Neural progenitor cell (in vitro differentiated cells): ENCODE results near the gene HDDC3. TPM values are rescaled to one million over a fixed set of nuclear protein-coding genes. Genes with fewer than 3 reads are reported as not detected.

Experiments used
- DNase-seq: peaks from one replicate; pipeline ENCODE4 v3.0.0-alpha.2; 2016; ENCODE audit warnings: low spot score
- H2AFZ ChIP-seq: fragments of 200-600 bp; sonication (generic); replicated peaks from 2 replicates; pipeline ENCODE4 v1.6.1; 2016; ENCODE audit warnings: antibody characterized with exemption
- H3F3A ChIP-seq: fragments of 200-600 bp; sonication (generic); 2 replicates; pipeline ENCODE4 v1.6.1; 2016; ENCODE audit warnings: antibody characterized with exemption, low read depth
- H3K27ac ChIP-seq: fragments of 200-600 bp; sonication (generic); 2 replicates; pipeline ENCODE4 v1.5.1; 2016; ENCODE audit warnings: mild to moderate bottlenecking
- H3K27me3 ChIP-seq: fragments of 200-600 bp; sonication (generic); 2 replicates; pipeline ENCODE4 v1.6.1; 2016; ENCODE audit warnings: mild to moderate bottlenecking, moderate library complexity
- H3K36me3 ChIP-seq: fragments of 200-600 bp; sonication (generic); 2 replicates; pipeline ENCODE4 v1.5.1; 2016
- H3K4me1 ChIP-seq: fragments of 200-600 bp; sonication (generic); 2 replicates; pipeline ENCODE4 v1.6.1; 2016; ENCODE audit warnings: mixed run types
- H3K4me2 ChIP-seq: fragments of 200-600 bp; sonication (generic); 2 replicates; pipeline ENCODE4 v1.6.1; 2016
- H3K4me3 ChIP-seq: fragments of 200-600 bp; sonication (generic); 2 replicates; pipeline ENCODE4 v1.5.1; 2016
- H3K79me2 ChIP-seq: fragments of 200-600 bp; sonication (generic); 2 replicates; pipeline ENCODE4 v1.6.1; 2016; ENCODE audit warnings: low read depth
- H3K9ac ChIP-seq: fragments of 200-600 bp; sonication (generic); 2 replicates; pipeline ENCODE4 v1.6.1; 2016
- H3K9me3 ChIP-seq: fragments of 200-600 bp; sonication (generic); 2 replicates; pipeline ENCODE4 v1.5.1; 2016; ENCODE audit warnings: low read depth
- H4K20me1 ChIP-seq: fragments of 200-600 bp; sonication (generic); 2 replicates; pipeline ENCODE4 v1.6.1; 2016; ENCODE audit warnings: low read depth
- H3K27ac Mint-ChIP-seq: 3 replicates; pipeline ENCODE4 v1.8.0; 2021; ENCODE audit warnings: mixed read lengths
- H3K27me3 Mint-ChIP-seq: 2 replicates; pipeline ENCODE4 v1.8.0; 2022; ENCODE audit warnings: low read depth, mild to moderate bottlenecking, inconsistent platforms, moderate library complexity, mixed read lengths; ENCODE audit not compliant: insufficient read depth
- H3K36me3 Mint-ChIP-seq: 3 replicates; pipeline ENCODE4 v1.8.0; 2021; ENCODE audit warnings: mixed read lengths
- H3K4me1 Mint-ChIP-seq: 3 replicates; pipeline ENCODE4 v1.8.0; 2021; ENCODE audit warnings: mixed read lengths
- H3K4me3 Mint-ChIP-seq: 3 replicates; pipeline ENCODE4 v1.8.0; 2021; ENCODE audit warnings: mild to moderate bottlenecking, moderate library complexity, mixed read lengths
- H3K9me3 Mint-ChIP-seq: 3 replicates; pipeline ENCODE4 v1.8.0; 2020; ENCODE audit warnings: mixed read lengths
- EZH2 ChIP-seq: fragments of 200-600 bp; sonication (generic); IDR thresholded peaks from 2 replicates; pipeline ENCODE4 v1.6.1; 2017; ENCODE audit warnings: antibody characterized with exemption, mild to moderate bottlenecking, moderate library complexity
- EZH2phosphoT487 ChIP-seq: fragments of 200-600 bp; sonication (generic); IDR thresholded peaks from 2 replicates; pipeline ENCODE4 v1.6.1; 2017; ENCODE audit warnings: antibody characterized with exemption
- small RNA-seq: library from RNA; depleted of rRNA; stranded (forward); fragments of <200 nt; gene quantifications from one replicate; pipeline ENCODE3, GENCODE V24; 2015
- total RNA-seq: library from RNA; depleted of rRNA; stranded (reverse); fragments of >200 nt; gene quantifications from 2 replicates; pipeline ENCODE4 v1.2.3, GENCODE V29; 2015; ENCODE audit warnings: low replicate concordance
- TF ChIP-seq, protein P1 (sequence below): fragments of 200-600 bp; sonication (generic); IDR thresholded peaks from 2 replicates; pipeline ENCODE4 v1.5.1; 2017; ENCODE audit warnings: antibody characterized with exemption, mild to moderate bottlenecking

Gene HDDC3
- total RNA-seq, 1 donor from 2014 or later: 20.4 TPM

DNA sequence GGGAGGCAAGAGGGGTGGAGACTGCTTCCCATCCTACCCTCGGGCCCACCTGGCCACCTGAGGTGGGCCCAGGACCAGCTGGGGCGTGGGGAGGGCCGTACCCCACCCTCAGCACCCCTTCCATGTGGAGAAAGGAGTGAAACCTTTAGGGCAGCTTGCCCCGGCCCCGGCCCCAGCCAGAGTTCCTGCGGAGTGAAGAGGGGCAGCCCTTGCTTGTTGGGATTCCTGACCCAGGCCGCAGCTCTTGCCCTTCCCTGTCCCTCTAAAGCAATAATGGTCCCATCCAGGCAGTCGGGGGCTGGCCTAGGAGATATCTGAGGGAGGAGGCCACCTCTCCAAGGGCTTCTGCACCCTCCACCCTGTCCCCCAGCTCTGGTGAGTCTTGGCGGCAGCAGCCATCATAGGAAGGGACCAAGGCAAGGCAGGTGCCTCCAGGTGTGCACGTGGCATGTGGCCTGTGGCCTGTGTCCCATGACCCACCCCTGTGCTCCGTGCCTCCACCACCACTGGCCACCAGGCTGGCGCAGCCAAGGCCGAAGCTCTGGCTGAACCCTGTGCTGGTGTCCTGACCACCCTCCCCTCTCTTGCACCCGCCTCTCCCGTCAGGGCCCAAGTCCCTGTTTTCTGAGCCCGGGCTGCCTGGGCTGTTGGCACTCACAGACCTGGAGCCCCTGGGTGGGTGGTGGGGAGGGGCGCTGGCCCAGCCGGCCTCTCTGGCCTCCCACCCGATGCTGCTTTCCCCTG is 50.2 kb downstream of the HDDC3 start:
- Histone ChIP-seq H3K4me1 (peaks cover 13% of the 10 kb centered on the region), H3K27ac (no peak overlapping the region), H4K20me1 (no peaks in the 10 kb centered on the region), H3K36me3 (no peaks in the 10 kb centered on the region), H3K4me2 (no peak overlapping the region), H3F3A (peaks cover 16% of the 10 kb centered on the region), H3K4me3 (no peak overlapping the region), H2AFZ (no peak overlapping the region), H3K79me2 (no peaks in the 10 kb centered on the region), H3K9ac (no peak overlapping the region), H3K9me3 (no peaks in the 10 kb centered on the region), H3K27me3 (no peaks in the 10 kb centered on the region)
- Mint-ChIP-seq H3K36me3 (peaks cover 15% of the 10 kb centered on the region), H3K4me1 (peaks cover 14% of the 10 kb centered on the region), H3K9me3 (no peaks in the 10 kb centered on the region), H3K27me3 (peaks cover 4% of the 10 kb centered on the region), H3K4me3 (no peak overlapping the region), H3K27ac (no peak overlapping the region)
- no peak for DNase-seq
- TF ChIP-seq, protein P1, sequence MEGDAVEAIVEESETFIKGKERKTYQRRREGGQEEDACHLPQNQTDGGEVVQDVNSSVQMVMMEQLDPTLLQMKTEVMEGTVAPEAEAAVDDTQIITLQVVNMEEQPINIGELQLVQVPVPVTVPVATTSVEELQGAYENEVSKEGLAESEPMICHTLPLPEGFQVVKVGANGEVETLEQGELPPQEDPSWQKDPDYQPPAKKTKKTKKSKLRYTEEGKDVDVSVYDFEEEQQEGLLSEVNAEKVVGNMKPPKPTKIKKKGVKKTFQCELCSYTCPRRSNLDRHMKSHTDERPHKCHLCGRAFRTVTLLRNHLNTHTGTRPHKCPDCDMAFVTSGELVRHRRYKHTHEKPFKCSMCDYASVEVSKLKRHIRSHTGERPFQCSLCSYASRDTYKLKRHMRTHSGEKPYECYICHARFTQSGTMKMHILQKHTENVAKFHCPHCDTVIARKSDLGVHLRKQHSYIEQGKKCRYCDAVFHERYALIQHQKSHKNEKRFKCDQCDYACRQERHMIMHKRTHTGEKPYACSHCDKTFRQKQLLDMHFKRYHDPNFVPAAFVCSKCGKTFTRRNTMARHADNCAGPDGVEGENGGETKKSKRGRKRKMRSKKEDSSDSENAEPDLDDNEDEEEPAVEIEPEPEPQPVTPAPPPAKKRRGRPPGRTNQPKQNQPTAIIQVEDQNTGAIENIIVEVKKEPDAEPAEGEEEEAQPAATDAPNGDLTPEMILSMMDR: no peak
- TF ChIP-seq EZH2phosphoT487: no peak
- TF ChIP-seq EZH2: no peak

DNA sequence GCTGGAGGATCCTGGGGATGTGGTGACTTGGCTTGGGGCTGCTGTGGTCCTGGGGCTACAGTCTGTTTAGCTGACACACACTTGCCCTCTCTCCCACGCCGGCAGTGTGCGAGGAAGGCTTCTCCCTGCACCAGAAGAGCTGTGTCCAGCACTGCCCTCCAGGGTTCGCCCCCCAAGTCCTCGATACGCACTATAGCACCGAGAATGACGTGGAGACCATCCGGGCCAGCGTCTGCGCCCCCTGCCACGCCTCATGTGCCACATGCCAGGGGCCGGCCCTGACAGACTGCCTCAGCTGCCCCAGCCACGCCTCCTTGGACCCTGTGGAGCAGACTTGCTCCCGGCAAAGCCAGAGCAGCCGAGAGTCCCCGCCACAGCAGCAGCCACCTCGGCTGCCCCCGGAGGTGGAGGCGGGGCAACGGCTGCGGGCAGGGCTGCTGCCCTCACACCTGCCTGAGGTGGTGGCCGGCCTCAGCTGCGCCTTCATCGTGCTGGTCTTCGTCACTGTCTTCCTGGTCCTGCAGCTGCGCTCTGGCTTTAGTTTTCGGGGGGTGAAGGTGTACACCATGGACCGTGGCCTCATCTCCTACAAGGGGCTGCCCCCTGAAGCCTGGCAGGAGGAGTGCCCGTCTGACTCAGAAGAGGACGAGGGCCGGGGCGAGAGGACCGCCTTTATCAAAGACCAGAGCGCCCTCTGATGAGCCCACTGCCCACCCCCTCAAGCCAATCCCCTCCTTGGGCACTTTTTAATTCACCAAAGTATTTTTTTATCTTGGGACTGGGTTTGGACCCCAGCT is 51.0 kb downstream of the HDDC3 start:
- no peaks in the 10 kb centered on the region for H3K9me3 Mint-ChIP-seq
- H3K27me3 Mint-ChIP-seq: peaks cover 4% of the 10 kb centered on the region
- H3F3A ChIP-seq: peaks cover 16% of the 10 kb centered on the region
- H3K36me3 Mint-ChIP-seq: peaks cover 21% of the 10 kb centered on the region
- H3K27me3 ChIP-seq: no peaks in the 10 kb centered on the region
- no peaks in the 10 kb centered on the region for H3K9me3 ChIP-seq
- no peaks in the 10 kb centered on the region for H3K79me2 ChIP-seq
- no peak overlapping the region for H3K4me2 ChIP-seq
- no peaks in the 10 kb centered on the region for H3K36me3 ChIP-seq
- no peak overlapping the region for H3K4me3 ChIP-seq
- no peak overlapping the region for H3K27ac ChIP-seq
- DNase-seq: no peak
- no peak overlapping the region for H3K27ac Mint-ChIP-seq
- peaks cover 14% of the 10 kb centered on the region for H3K4me1 Mint-ChIP-seq
- no peak overlapping the region for H3K9ac ChIP-seq
- no peaks in the 10 kb centered on the region for H4K20me1 ChIP-seq
- TF ChIP-seq EZH2 (no peak), EZH2phosphoT487 (no peak)
- TF ChIP-seq, protein P1: no peak
- no peak overlapping the region for H3K4me3 Mint-ChIP-seq
- no peak overlapping the region for H2AFZ ChIP-seq
- peaks cover 13% of the 10 kb centered on the region for H3K4me1 ChIP-seq

- Histone ChIP-seq H4K20me1 (no peaks in the 10 kb centered on the region), H3K9me3 (no peaks in the 10 kb centered on the region), H3K9ac (no peak overlapping the region), H3K36me3 (no peaks in the 10 kb centered on the region), H2AFZ (no peak overlapping the region), H3K27ac (no peak overlapping the region), H3K4me3 (no peak overlapping the region), H3K27me3 (no peaks in the 10 kb centered on the region), H3K79me2 (no peaks in the 10 kb centered on the region), H3K4me1 (peaks cover 13% of the 10 kb centered on the region), H3K4me2 (no peak overlapping the region), H3F3A (peaks cover 16% of the 10 kb centered on the region)
- Mint-ChIP-seq H3K4me3 (no peak overlapping the region), H3K36me3 (peaks cover 23% of the 10 kb centered on the region), H3K27me3 (peaks cover 2% of the 10 kb centered on the region), H3K27ac (no peak overlapping the region), H3K9me3 (no peaks in the 10 kb centered on the region), H3K4me1 (peaks cover 7% of the 10 kb centered on the region)
- DNase-seq: no peak
- no peak for TF ChIP-seq EZH2
Observed at GRCh38 chr15:90880381-90881145, 51.8 kb downstream of the HDDC3 start.

Small RNA genes within 50 kb of the gene (small RNA-seq; reads per million reads assigned to genes)
- gene RF00019: not detected

Other genes with a start within 250 kb of the HDDC3 start
- 35.2 and 58.0 TPM in 2 replicates for gene BLM, start 215.2 kb downstream of the HDDC3 start, total RNA-seq
- gene FURIN, start 64.0 kb downstream of the HDDC3 start, total RNA-seq: 8.3 and 18.8 TPM in 2 replicates
- gene FES, start 48.0 kb downstream of the HDDC3 start, total RNA-seq: 11.7 and 14.1 TPM in 2 replicates
- 7.0 and 15.3 TPM in 2 replicates for gene MAN2A2, start 29.2 kb downstream of the HDDC3 start, total RNA-seq
- 47.7 and 99.5 TPM in 2 replicates for gene UNC45A, start 2.7 kb upstream of the HDDC3 start, total RNA-seq
- gene RCCD1, start 22.3 kb upstream of the HDDC3 start, total RNA-seq: 19.7 and 27.6 TPM in 2 replicates
- gene PRC1, start 62.0 kb upstream of the HDDC3 start, total RNA-seq: 257 and 284 TPM in 2 replicates
- gene VPS33B, start 90.0 kb upstream of the HDDC3 start, total RNA-seq: 13.0 and 13.9 TPM in 2 replicates
- gene SV2B, start 167.7 kb upstream of the HDDC3 start, total RNA-seq: 0.02 and 0.19 TPM in 2 replicates